ENCODE data around the gene ZNF382.

- no peak for TF ChIP-seq ZFP3 (CRISPR knock-in tag; IDR thresholded peaks at IDR 0.05)
- TF ChIP-seq PATZ1 (CRISPR knock-in tag; IDR thresholded peaks at IDR 0.05; ENCODE audit: borderline replicate concordance) = no peak
- TF ChIP-seq ESRRG (CRISPR knock-in tag; IDR thresholded peaks at IDR 0.05) = no peak
- no peak for TF ChIP-seq TOX (CRISPR knock-in tag; IDR thresholded peaks at IDR 0.05; ENCODE audit: borderline replicate concordance)
These were observed 63.5 kb downstream of the ZNF382 start for GRCh38 chr19:36668646-36669045.

Measured in SK-N-SH treated with all-trans-retinoic acid at 6 μM for 48 hours (cell line).